Measurements from ENCODE around the gene EFHC1. TPM values are rescaled to one million over a fixed set of nuclear protein-coding genes. Genes with fewer than 3 reads are reported as not detected.

The EFHC1 gene
- total RNA-seq, 1 experiment from 2014 or later = 14.6 TPM

GRCh38 chr6:52558266-52559000 lies 138.3 kb downstream of the EFHC1 start:
- Histone ChIP-seq H3K4me3 (no peak overlapping the region), H3K27ac (no peak overlapping the region; the same call in 1 of the 2 replicates), H3K36me3 (no peaks in the 10 kb centered on the region), H3K9me3 (replicated peaks) (no peaks in the 10 kb centered on the region), H3K27me3 (no peaks in the 10 kb centered on the region), H3K4me1 (peaks cover 8% of the 10 kb centered on the region)
- DNase-seq = no peak

- Histone ChIP-seq H3K27ac (no peak overlapping the region), H3K9me3 (replicated peaks) (no peaks in the 10 kb centered on the region), H3K27me3 (no peaks in the 10 kb centered on the region), H3K4me1 (peaks cover 5% of the 10 kb centered on the region), H3K4me3 (no peak overlapping the region), H3K36me3 (no peaks in the 10 kb centered on the region)
- no peak for DNase-seq
Measured at GRCh38 chr6:52560462-52560861, 140.3 kb downstream of the EFHC1 start.

- Histone ChIP-seq H3K4me3 (no peak overlapping the region), H3K4me1 (peaks cover 11% of the 10 kb centered on the region), H3K27ac (no peak overlapping the region), H3K36me3 (no peaks in the 10 kb centered on the region), H3K9me3 (replicated peaks) (no peaks in the 10 kb centered on the region), H3K27me3 (no peaks in the 10 kb centered on the region)
- no peak for DNase-seq
Measured at GRCh38 chr6:52562911-52563310, 142.8 kb downstream of the EFHC1 start.

- Histone ChIP-seq H3K36me3 (no peaks in the 10 kb centered on the region), H3K4me3 (no peak overlapping the region), H3K27me3 (no peaks in the 10 kb centered on the region), H3K27ac (no peak overlapping the region), H3K9me3 (replicated peaks) (no peaks in the 10 kb centered on the region), H3K4me1 (peaks cover 16% of the 10 kb centered on the region)
- DNase-seq = no peak
Measured at GRCh38 chr6:52564856-52565255, 144.7 kb downstream of the EFHC1 start.

GRCh38 chr6:52566201-52566600 lies 146.1 kb downstream of the EFHC1 start:
- no peak for DNase-seq

GRCh38 chr6:52566853-52567279 lies 146.7 kb downstream of the EFHC1 start:
- Histone ChIP-seq H3K36me3 (no peaks in the 10 kb centered on the region), H3K9me3 (replicated peaks) (no peaks in the 10 kb centered on the region), H3K4me1 (peaks cover 32% of the 10 kb centered on the region), H3K4me3 (no peak overlapping the region), H3K27me3 (no peaks in the 10 kb centered on the region), H3K27ac (no peak overlapping the region)
- DNase-seq = peak in 1 of 2 experiments; percentile 49

More at GRCh38 chr6:52566201-52566600, 146.1 kb downstream of the EFHC1 start:
- H3K36me3 ChIP-seq = no peaks in the 10 kb centered on the region
- H3K4me3 ChIP-seq = no peak overlapping the region
- H3K9me3 ChIP-seq (replicated peaks) = no peaks in the 10 kb centered on the region
- H3K27ac ChIP-seq = no peak overlapping the region
- H3K27me3 ChIP-seq = no peaks in the 10 kb centered on the region
- H3K4me1 ChIP-seq = peaks cover 27% of the 10 kb centered on the region

GRCh38 chr6:52568320-52568719 lies 148.2 kb downstream of the EFHC1 start:
- no peak for DNase-seq
- Histone ChIP-seq H3K27me3 (no peaks in the 10 kb centered on the region), H3K27ac (no peak overlapping the region), H3K36me3 (no peaks in the 10 kb centered on the region), H3K4me1 (peaks cover 47% of the 10 kb centered on the region), H3K4me3 (no peak overlapping the region), H3K9me3 (replicated peaks) (no peaks in the 10 kb centered on the region)

GRCh38 chr6:52570291-52570700 lies 150.2 kb downstream of the EFHC1 start:
- no peak for DNase-seq
- peaks cover 66% of the 10 kb centered on the region for H3K4me1 ChIP-seq
- H3K4me3 ChIP-seq = no peak overlapping the region
- H3K36me3 ChIP-seq = no peaks in the 10 kb centered on the region
- H3K27ac ChIP-seq = no peak overlapping the region
- H3K9me3 ChIP-seq (replicated peaks) = no peaks in the 10 kb centered on the region
- H3K27me3 ChIP-seq = no peaks in the 10 kb centered on the region

- Histone ChIP-seq H3K27me3 (no peaks in the 10 kb centered on the region), H3K27ac (peak overlapping the region; percentile 48), H3K36me3 (no peaks in the 10 kb centered on the region), H3K4me3 (peak overlapping the region; percentile 0; the same call in 1 of the 2 replicates), H3K4me1 (peaks cover 68% of the 10 kb centered on the region), H3K9me3 (replicated peaks) (no peaks in the 10 kb centered on the region)
- peak; percentile 86 to 93 for DNase-seq
Measured at GRCh38 chr6:52571099-52571755, 151.1 kb downstream of the EFHC1 start.

- DNase-seq = no peak
- H3K4me3 ChIP-seq = no peak overlapping the region
- H3K4me1 ChIP-seq = peaks cover 57% of the 10 kb centered on the region
- no peaks in the 10 kb centered on the region for H3K27me3 ChIP-seq
- H3K9me3 ChIP-seq (replicated peaks) = no peaks in the 10 kb centered on the region
- H3K27ac ChIP-seq = no peak overlapping the region
- no peaks in the 10 kb centered on the region for H3K36me3 ChIP-seq
Measured at GRCh38 chr6:52572536-52572935, 152.4 kb downstream of the EFHC1 start.

GRCh38 chr6:52573295-52573694 lies 153.2 kb downstream of the EFHC1 start:
- Histone ChIP-seq H3K36me3 (no peaks in the 10 kb centered on the region), H3K4me3 (no peak overlapping the region), H3K27me3 (no peaks in the 10 kb centered on the region), H3K9me3 (replicated peaks) (no peaks in the 10 kb centered on the region), H3K27ac (peak overlapping the region; percentile 39; the same call in 1 of the 2 replicates), H3K4me1 (peaks cover 55% of the 10 kb centered on the region)
- peak; percentile 30 to 41 for DNase-seq

Other genes starting within 250 kb of the EFHC1 start
- gene IL17A, start 234.0 kb upstream of the EFHC1 start, total RNA-seq (2014; rRNA removed; shearing (Covaris generic)) = not detected in 2 replicates
- gene IL17F, start 175.8 kb upstream of the EFHC1 start, total RNA-seq (2014; rRNA removed; shearing (Covaris generic)) = not detected in 2 replicates
- 153 and 155 TPM in 2 replicates for gene MCM3, start 135.6 kb upstream of the EFHC1 start, total RNA-seq (2014; rRNA removed; shearing (Covaris generic))
- gene PAQR8, start 58.2 kb upstream of the EFHC1 start, total RNA-seq (2014; rRNA removed; shearing (Covaris generic)) = 3.3 and 3.4 TPM in 2 replicates
- 28.4 and 28.8 TPM in 2 replicates for gene TRAM2, start 156.7 kb downstream of the EFHC1 start, total RNA-seq (2014; rRNA removed; shearing (Covaris generic))